Inferior parietal cortex (tissue), 1 donor: ENCODE measurements around the gene SEZ6L.

Source experiments
- DNase-seq: peaks from one replicate; pipeline ENCODE4 v3.0.0-alpha.2; 2016; ENCODE audit errors: extremely low spot score

Gene SEZ6L

DNA sequence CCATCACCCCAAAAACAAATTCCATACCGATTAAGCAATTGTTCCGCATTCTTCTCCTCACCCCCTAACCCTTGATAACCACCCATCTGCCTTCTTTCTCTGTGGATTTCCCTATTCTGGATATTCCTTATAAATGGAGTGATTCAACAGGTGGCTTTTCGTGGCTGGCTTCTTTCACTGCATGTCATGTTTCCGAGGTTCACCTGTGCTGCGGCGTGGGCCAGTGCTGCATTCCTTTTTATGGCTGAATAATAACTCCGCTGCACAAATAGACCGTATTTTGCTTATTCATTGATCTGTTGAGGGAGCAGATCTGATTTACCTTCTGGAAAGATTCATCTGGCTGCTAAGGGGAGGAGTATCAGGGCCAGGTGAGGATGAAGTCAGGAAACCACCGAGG is 165.0 kb downstream of the SEZ6L start:
- no peak for DNase-seq

DNA sequence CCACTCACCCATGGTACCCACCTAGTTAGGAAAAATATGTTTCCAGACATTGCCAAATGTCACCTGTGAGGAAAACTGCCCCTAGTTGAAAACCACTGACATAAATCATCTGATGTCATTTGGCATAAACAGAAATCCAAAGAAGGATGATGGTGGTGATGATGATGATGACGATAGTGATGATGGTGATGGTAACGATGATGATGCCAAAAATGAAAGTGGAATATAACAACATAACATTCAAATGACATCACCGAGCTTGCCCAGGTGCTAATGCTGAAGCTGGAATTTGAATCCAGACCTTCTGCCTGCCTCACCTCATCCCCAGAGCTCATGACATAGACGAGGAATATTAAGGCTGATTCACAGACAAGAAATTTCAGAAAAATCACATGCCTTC is 167.5 kb downstream of the SEZ6L start:
- no peak for DNase-seq

DNA sequence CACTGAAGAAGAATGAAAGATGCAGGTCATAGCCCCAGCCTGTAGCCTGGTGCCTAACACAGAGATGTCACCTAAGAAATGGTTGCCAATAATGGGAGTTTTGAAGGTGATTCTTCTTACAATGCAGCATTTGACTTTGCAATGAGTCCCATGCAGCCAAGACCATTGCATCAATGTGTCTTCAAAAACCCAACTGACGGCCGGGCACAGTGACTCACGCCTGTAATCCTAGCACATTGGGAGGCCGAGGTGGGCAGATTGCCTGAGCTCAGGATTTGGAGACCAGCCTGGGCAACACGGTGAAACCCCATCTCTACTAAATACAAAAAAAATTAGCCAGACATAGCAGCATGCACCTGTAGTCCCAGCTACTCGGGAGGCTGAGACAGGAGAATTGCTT is 170.5 kb downstream of the SEZ6L start:
- DNase-seq = no peak

DNA sequence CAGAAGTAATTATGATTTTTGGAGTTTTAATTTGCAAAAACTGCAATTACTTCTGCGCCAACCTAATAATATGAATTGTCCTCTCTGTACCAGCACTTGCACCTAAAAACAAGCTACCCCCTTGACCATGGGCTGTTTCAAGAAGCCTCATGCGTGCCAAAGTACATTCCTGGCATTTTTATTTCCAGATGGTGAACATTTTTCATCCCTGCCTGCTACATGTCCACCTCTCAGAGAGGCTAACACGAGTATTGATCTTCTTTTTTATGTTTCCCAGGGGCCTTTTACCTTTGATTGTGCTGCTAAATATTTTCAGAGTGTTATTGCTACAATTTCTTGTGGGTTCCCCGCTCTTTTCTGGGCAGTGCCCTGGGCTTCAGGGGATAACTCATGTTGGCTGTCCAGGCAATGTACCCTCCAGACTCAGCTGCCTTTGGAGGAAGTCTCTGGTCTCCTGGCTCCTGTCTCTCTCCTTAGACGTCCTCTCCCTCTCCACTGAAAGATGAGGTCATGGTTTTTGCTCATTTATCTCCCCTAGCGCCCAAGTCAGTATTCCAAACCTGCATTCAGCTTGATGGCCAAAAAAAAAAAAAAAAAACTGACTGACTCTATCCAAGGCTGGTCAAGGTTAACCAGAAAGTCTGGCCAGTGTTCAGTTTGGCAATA is 173.6 kb downstream of the SEZ6L start:
- no peak for DNase-seq

DNA sequence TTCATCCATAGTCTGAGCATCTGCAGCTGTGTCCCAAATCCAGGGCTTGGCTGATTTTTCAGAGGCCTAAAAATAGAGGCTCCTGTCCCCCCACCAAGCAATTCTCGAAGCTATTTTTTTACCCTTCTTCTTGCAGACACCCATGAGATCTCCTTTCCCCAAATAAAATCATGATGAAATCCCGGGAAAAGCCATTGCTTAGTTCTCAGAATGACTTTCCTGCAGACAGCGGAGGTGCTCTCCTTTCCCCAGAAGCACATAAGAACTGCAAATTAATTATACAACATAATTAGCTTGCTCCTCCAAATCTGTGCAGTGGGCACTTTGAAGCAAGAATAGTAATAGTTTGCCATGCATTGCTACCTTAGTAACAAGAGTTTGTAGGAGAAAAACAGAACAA is 176.2 kb downstream of the SEZ6L start:
- no peak for DNase-seq

DNA sequence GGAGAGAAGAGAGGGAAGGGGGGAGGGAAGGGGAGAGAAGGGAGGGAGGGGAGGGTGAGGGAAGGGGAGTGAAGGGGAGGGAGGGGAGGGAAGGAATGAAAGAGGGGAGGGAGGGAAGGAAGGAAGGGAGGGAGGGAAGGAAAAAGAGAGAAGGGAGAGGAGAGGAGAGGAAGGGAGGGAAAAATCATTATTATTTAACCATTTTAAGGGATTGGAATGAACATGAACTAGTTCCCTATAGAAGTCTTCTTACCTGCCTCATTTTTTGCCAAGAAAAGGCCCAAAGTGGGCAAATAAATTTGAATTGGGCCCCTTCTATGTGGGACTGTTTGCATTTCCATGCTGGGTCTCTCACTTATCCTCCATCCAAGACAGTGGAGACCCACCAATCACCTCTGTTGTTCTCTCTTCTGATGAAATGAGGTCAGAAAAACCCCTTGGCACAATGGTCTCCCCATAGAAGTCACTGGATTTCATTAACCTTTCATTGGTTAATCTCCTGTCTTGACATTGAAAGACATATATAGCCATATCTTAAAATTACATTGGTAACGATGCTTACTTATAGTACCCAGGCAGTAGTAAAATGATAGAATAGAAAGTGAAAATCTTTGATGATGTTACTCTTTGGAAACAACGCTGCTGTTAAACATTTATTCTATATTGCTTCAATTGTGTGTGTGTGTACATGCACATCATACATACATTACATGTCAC is 179.7 kb downstream of the SEZ6L start:
- DNase-seq = no peak

DNA sequence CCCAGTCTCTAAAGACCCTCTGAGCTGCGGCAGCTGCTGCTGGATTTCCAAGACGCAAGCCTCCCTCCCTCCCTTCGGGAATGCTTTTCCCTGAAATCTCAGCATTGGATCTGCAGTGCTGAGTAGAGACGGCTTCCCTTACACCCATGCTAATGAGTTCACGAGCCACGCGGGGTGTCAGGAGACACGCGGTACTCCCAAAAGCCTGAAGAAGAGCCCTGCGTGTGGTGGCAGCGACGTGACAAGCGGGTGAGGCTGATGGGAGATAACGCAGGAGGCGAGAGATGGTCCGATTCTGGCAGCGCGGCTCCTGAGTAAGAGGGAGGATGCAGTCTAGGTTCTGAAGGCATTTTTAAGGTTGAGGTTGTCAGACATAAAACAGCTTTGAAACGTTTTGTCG is 185.4 kb downstream of the SEZ6L start:
- no peak for DNase-seq

DNA sequence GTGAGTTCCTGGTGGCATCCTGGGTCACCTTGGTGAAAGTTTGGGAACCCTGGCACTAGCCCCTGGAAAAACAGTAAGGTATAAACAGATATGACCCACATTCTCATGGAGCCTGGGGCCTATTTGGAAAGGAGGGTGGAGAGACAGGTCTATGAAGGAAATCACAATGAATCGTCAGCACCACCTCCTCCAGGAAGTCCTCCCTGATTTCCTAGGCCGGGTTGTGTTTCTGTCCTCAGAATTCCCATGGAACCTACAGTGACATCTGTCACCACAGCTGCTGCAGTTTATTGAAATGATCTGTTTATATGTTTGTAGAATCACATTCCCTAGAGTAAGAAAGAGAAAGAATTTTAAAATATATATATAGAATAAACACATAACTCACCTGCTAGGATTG is 188.0 kb downstream of the SEZ6L start:
- DNase-seq = no peak

DNA sequence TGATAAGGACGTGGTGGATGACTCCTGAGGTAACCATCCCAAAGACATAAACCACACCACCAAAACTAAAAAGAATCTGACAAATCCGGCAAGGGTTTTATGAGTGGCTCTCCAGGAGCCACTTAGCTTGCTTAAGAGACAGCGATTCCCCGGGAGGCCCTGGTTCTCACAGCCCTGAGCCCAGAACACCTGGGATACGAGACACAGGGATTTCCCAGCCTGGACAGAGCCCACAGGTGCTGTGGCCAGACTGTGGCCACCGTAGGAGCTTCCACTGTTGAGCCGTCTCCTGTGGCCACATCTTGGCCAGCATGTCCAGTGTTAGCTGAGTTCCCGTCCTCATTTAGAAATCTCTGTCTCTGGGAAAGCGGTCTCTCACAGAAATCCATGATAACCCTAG is 188.6 kb downstream of the SEZ6L start:
- DNase-seq = no peak

DNA sequence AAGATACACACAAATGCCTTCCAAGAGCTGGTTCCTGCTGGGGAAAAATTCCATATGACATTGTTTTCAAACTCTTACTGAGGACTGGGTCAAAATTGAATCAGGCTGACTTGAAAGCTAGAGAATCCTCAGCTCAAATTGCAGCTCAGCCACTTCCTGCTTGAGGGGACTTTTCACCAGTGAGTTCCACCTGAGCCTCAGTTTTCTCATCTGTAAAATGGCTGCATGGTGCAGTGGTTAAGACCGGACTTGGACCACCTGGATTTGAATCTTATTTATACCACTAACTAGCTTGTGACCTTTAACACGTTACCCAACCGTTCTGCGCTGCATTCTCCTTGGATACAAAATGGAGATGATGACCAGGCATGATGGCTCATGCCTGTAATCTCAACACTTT is 189.9 kb downstream of the SEZ6L start:
- no peak for DNase-seq

DNA sequence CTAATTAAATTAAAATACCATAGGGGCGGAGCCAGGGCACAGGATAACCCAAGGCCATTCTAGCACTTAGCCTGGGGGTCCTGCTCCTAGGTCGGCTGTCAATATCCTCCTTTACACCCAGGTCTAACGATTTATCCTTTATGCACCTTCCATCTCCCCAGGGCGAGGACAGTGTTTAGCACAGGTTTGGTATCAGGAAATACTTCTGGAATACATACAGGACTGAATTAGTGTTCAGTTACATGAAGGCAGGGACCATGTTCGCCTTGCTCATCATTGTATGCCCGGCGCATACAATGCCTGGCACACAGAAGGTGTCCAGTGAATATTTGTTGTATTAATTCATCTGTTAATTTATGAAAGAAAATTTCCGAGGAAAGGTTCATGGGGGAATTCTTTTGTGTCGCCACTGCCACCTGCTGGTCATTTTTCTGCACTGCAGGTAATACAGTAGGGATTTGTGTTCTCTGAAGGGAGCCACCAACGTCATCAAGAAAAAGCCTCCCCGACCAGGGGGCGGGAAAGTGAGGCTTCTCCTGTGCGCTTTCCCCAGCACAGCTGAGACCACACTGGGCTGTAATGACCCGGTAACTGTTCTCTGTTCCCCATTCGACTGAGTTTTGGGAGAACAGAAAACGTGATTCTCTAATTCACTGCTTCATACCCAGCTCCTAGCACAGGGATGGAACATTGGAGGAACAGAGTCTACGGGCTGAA is 191.1 kb downstream of the SEZ6L start:
- DNase-seq = peak; percentile 90

DNA sequence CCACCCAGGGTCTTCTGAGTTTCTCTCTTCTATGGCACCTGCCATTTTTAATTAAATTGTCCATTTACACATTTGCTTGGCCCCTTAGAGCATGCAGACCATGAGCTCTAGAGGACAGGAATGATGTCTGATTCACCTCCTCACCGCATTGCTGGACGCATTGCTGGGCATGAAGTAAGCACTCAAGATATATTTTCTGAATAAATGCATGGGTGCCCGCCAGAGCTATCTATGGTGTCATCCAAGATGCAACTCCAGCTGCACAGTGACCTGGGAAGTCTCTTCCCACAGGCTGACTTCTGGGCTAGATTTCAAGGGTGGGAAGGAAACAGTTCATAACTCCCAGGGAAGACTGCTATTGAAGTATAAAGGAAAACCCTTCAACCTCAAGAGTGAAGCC is 193.2 kb downstream of the SEZ6L start:
- no peak for DNase-seq

DNA sequence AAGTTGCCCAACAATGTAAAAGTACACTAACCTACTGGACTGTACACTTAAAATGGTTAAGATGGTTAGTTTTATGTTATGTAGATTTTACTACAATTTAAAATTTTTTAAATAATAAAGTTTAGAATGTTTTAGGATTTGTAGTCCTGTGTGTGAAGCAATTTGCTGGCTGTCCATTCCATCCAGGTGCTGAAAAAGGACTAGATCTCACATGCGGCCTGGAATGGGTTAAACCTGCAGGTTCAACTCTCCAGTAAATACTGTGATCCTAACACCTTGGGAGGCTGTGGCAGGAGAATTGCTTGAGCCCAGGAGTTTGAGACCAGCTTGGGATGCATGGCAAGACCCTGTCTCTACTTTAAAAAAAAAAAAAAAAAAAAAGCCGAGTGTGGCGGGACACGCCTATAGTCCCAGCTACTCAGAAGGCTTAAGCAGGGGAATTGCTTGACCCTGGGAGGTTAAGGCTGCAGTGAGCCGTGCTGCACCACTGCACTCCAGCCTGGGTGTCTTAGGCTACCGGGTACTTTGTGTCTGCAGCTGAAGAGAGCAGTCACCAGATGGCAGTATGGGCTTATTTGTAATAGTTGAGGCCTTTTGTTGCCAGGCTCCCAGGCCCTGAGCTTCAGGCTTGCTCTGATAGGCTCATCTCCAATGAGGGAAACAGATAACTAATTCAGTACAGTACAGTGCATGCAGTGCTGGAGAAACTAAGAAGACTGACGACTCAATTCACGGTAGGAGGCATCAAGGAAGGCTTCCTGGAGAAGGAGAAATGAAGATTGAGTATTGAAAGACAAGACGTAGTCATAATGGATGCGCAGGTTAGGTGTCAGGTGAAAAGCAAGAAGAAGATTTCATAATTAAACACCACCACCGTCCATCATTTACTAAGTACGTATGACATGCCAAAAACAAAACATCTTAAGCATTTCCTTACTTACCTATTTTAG is 195.1 kb downstream of the SEZ6L start:
- peak; percentile 78 for DNase-seq

DNA sequence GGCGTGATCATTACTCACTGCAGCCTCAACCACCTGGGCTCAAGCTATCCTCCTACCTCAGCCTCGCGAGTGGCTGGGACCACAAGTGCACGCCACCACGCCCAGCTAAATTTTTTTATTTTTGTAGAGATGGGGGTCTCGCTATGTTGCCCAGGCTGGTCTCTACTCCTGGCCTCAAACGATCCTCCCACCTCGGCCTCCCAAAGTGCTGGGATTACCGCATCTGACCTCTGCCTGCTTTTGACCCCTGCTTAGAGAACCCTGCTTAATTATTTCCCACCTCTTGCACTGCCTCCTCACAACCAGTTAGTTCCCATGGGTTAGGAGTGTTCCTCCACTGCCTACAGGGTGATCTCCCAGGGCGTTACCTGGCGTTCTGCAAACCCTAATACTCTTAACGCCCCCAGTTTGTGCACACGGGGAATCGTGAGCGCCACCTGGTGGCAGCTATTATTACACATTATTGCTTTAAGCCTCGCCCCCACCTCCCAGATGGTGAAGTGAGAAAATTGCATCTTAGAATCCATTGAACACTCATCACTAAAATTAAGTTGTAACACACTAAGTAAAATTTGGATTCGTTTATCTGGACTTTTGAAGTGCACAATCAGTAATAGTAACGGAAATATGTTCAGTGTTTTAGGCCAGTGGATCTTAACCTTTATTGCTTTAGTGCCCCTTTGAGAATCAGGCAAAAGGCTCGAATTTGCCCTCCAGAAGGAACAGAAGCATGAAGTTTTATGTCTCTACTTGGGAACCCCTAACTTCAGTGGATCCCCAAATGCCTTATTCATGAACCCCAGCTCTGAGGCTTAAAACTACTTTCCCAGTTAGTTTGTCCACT is 198.4 kb downstream of the SEZ6L start:
- peak; percentile 66 for DNase-seq

DNA sequence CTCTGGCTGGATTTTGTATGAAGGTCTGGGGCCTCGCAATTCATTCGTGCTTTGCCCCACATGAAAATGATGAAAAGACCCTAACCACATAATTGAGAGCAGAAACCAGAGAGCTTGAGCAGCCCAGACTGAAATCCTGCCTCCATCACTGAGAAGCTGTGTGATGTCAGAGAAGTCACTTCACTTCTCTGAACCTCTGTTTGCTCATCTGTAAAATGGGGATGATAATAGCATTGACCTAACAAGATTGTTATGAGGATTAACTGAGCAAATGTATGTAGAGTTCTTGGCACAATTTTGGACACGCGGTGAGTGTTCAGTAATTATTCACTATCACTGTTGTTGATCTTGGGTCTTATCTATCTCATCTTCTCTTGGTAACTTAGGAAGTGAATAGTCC is 203.6 kb downstream of the SEZ6L start:
- no peak for DNase-seq

DNA sequence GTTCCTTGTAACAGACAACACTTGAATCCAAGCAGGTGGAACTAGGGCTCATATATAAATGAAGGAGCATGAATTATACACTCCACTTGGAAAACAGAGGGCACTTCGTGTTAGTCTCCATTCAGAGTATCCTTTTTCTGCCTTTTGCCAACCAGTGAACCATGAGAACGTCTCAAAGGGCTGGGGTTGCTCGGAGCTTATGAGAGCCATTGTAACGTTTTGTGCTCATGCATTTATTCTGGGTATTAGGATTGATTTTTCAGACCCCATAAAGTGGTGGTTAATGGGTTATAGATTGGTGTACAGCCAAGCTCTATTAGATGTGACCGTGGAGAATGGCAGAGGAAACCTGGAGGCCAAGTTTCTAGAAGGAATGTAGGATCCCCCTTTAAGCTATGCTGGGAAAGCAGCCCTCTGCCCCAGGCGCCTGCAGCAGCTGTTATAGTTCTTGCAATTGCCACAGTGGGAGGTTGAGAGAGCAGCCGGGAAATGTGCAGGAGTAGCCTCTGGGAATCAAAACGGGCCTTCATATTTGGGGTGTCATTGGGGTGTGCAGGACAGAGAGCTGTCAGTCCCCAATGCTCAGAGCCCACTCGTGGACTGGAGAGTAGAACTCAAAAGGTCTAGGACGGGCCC is 205.2 kb downstream of the SEZ6L start:
- DNase-seq = no peak

DNA sequence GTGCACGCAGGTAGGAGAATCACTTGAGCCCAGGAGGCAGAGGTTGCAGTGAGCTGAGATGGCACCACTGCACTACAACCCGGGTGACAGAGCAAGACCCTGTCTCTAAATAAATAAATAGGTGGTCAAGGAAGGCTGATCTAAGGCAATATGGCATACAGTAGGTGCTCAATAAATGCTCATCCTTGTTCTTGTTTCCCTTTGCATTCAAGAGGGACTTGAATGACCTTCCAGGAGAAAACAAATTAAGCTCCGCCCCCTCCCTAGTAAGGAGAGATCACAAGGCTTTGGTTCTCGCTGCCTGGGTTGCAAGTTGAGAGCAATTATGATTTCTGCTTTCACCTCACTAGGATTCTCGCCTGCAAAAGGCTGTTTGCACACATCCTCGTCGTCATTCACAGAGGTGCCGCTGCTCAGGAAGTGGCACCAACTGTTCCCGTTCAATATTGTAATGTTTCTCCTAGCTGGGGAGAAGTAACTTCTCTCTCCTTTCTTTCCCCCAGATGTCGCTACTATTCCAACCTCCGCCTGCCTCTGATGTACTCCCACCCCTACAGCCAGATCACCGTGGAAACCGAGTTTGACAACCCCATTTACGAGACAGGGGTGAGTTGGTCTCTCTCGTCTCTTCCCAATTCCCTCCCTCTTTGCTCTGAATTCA is 208.0 kb downstream of the SEZ6L start:
- DNase-seq = no peak

DNA sequence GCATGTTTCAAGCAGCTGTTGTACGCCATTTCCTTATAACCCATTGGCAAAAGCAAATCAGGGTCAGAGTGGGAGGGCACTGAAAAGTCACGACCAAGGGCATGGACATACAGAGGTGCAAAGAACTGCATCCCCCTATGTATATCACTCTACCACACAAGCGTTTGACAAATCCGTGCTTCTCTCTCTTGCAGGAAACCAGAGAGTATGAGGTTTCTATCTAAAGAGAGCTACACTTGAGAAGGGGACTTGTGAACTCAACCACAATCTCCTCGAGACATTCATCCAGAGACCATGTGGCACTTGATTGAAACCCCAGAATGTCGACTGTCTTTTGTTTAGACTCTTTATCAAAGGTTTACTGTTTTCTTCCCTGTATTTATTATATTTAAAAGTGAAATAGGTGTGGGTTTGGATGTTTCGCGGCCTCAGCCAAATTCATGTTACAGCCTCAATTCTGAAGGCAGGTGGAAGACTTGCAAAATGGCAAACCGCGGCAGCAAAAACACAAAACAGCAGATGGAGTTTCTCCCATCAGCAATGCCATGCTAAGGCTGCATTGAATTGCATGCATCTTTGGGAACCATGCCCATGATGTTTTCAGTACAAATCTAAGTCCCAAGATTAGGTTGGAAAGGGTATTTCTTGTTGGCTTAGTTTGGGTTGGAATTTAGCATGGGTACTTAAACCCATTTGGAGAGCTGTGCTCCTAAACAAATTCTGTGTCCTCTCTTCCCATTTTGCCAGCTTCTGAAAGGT is 211.0 kb downstream of the SEZ6L start:
- no peak for DNase-seq

DNA sequence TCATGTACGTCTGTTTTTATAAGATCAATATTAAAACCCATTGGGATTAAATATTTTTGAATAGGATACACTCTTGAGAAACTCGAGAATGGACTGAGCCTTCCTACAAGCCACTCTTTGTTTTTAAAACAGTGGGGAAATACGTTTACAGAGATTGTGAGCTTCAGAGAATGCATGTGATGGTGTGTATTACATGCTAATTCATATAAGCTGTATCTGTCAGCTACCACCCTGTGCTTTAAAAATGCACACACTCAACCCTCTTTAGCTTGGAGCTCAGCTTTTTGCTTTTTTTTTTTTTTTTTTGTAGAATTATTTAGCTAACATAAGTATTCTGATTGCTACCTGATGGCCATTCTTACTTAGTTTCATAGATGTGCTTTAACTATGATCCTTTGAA is 213.5 kb downstream of the SEZ6L start:
- DNase-seq = no peak
